IMR-90 (cell line): ENCODE results near the gene MMP21. TPM values are rescaled to one million over a fixed set of nuclear protein-coding genes. Genes with fewer than 3 reads are reported as not detected.

Experiments
- ATAC-seq: fragments of 200-7000 bp; cut with Tn5 transposase; 2 replicates; pipeline ENCODE4 v1.9.1; 2020; ENCODE audit warnings: low read depth, mild to moderate bottlenecking, moderate library complexity
- BruUV-seq: library from RNA; stranded (reverse); fragments of 400-500 nt; replicated peaks from 2 replicates; lab custom pipeline; 2021; lab: Mats Ljungman, UMichigan
- CTCF ChIA-PET: fragments of 300-600 bp; formaldehyde crosslinking; extraction: SDS; loops from one replicate; lab custom pipeline; 2021; ENCODE audit warnings: antibody characterized with exemption; lab: Yijun Ruan, JAX
- POLR2A ChIA-PET: fragments of 300-600 bp; sonication (Branson Sonifier 250); formaldehyde crosslinking; loops from one replicate; lab custom pipeline; 2022; ENCODE audit warnings: antibody characterized with exemption; ENCODE audit not compliant: unreplicated experiment; lab: Charles Lee
- DNase-seq: peaks from one replicate; pipeline ENCODE4 v3.0.0; 2013
- H2AFZ ChIP-seq: replicated peaks from 2 replicates; pipeline ENCODE3; 2013; ENCODE audit warnings: low read length, mild to moderate bottlenecking; ENCODE audit not compliant: poor library complexity
- H2AK5ac ChIP-seq: 2 replicates; pipeline ENCODE4 v1.6.1; 2013; ENCODE audit warnings: low read depth, low read length, inconsistent platforms
- H2AK9ac ChIP-seq: replicated peaks from 2 replicates; pipeline ENCODE3; 2013; ENCODE audit warnings: mild to moderate bottlenecking, low read depth, low read length, moderate library complexity; ENCODE audit not compliant: poor library complexity
- H2BK120ac ChIP-seq: 2 replicates; pipeline ENCODE4 v1.6.1; 2013; ENCODE audit warnings: low read depth, low read length, inconsistent platforms
- H2BK15ac ChIP-seq: 3 replicates; pipeline ENCODE4 v1.6.1; 2013; ENCODE audit warnings: low read depth, low read length, inconsistent platforms
- H2BK20ac ChIP-seq: 2 replicates; pipeline ENCODE4 v1.6.1; 2013; ENCODE audit warnings: low read depth, mild to moderate bottlenecking, inconsistent platforms, low read length, moderate library complexity
- H2BK5ac ChIP-seq: 2 replicates; pipeline ENCODE4 v1.6.1; 2013; ENCODE audit warnings: mild to moderate bottlenecking, low read depth, low read length, inconsistent platforms; ENCODE audit not compliant: poor library complexity, severe bottlenecking
- H3K14ac ChIP-seq: replicated peaks from 2 replicates; pipeline ENCODE4 v1.6.1; 2013; ENCODE audit warnings: low read depth, low read length, inconsistent platforms
- H3K18ac ChIP-seq: 2 replicates; pipeline ENCODE4 v1.6.1; 2013; ENCODE audit warnings: low read depth, low read length, control low read depth
- H3K23ac ChIP-seq: 2 replicates; pipeline ENCODE4 v1.6.1; 2013; ENCODE audit warnings: low read depth, low read length, inconsistent platforms
- H3K27ac ChIP-seq: 2 replicates; pipeline ENCODE4 v1.5.1; 2013; ENCODE audit warnings: mild to moderate bottlenecking, control low read depth, low read length; ENCODE audit not compliant: insufficient read depth
- H3K27me3 ChIP-seq: 2 replicates; pipeline ENCODE4 v1.6.1; 2013; ENCODE audit warnings: low read length; ENCODE audit not compliant: control insufficient read depth, insufficient read depth
- H3K36me3 ChIP-seq: 2 replicates; pipeline ENCODE4 v1.6.1; 2013; ENCODE audit warnings: low read length, mixed read lengths; ENCODE audit not compliant: control insufficient read depth, insufficient read depth
- H3K4ac ChIP-seq: 2 replicates; pipeline ENCODE4 v1.6.1; 2013; ENCODE audit warnings: low read depth, low read length, inconsistent platforms
- H3K4me1 ChIP-seq: 2 replicates; pipeline ENCODE4 v1.6.1; 2013; ENCODE audit warnings: low read length, mixed read lengths; ENCODE audit not compliant: control insufficient read depth, insufficient read depth
- H3K4me2 ChIP-seq: 2 replicates; pipeline ENCODE4 v1.6.1; 2013; ENCODE audit warnings: low read depth, mild to moderate bottlenecking, control low read depth, low read length, moderate library complexity
- H3K4me3 ChIP-seq: 2 replicates; pipeline ENCODE4 v1.5.1; 2013; ENCODE audit warnings: low read depth, mild to moderate bottlenecking, control low read depth, low read length, moderate library complexity; ENCODE audit not compliant: insufficient read depth
- H3K56ac ChIP-seq: 2 replicates; pipeline ENCODE4 v1.6.1; 2013; ENCODE audit warnings: low read length, inconsistent platforms; ENCODE audit not compliant: insufficient read depth; ENCODE audit errors: extremely low read depth
- H3K79me1 ChIP-seq, 2 experiments: 2 replicates each; pipeline ENCODE4 v1.6.1; 2013; ENCODE audit warnings: low read length in 2 of 2, inconsistent platforms in 1 of 2, low read depth in 1 of 2
- H3K9ac ChIP-seq: 2 replicates; pipeline ENCODE4 v1.6.1; 2013; ENCODE audit warnings: low read depth, low read length, control low read depth
- H3K9me1 ChIP-seq: 2 replicates; pipeline ENCODE4 v1.6.1; 2013; ENCODE audit warnings: low read length, inconsistent platforms; ENCODE audit not compliant: insufficient read depth
- H3K9me3 ChIP-seq: 2 replicates; pipeline ENCODE4 v1.6.1; 2013; ENCODE audit warnings: low read length; ENCODE audit not compliant: control insufficient read depth, insufficient read depth
- H4K20me1 ChIP-seq: 2 replicates; pipeline ENCODE4 v1.6.1; 2013; ENCODE audit warnings: low read length, inconsistent platforms; ENCODE audit not compliant: insufficient read depth
- H4K5ac ChIP-seq: 2 replicates; pipeline ENCODE4 v1.6.1; 2013; ENCODE audit warnings: mild to moderate bottlenecking, low read depth, low read length, control low read depth
- H4K8ac ChIP-seq, 2 experiments: 2 replicates each; pipeline ENCODE4 v1.6.1; 2013; ENCODE audit warnings: low read depth in 2 of 2, low read length in 2 of 2, control low read depth in 1 of 2, inconsistent platforms in 1 of 2
- H4K91ac ChIP-seq: 2 replicates; pipeline ENCODE4 v1.6.1; 2013; ENCODE audit warnings: low read depth, low read length, inconsistent platforms; ENCODE audit not compliant: insufficient read depth
- CHD1 ChIP-seq: IDR thresholded peaks from 2 replicates; pipeline ENCODE4 v1.6.1; 2012; ENCODE audit warnings: low read depth, low read length, improper control_type of control experiment
- SMC3 ChIP-seq: fragments of 150-350 bp; IDR thresholded peaks from 2 replicates; pipeline ENCODE4 v1.6.1; 2016; ENCODE audit warnings: low read depth, mild to moderate bottlenecking, antibody characterized with exemption, low read length, moderate library complexity
- WGBS, 2 experiments: methylation state at CpG; one replicate each; pipeline versions ENCODE4 v1.1.5 to v1.1.7; 2013; ENCODE audit warnings: missing lambda C conversion rate in 2 of 2; ENCODE audit not compliant: insufficient read length in 1 of 2; ENCODE audit errors: extremely low coverage in 2 of 2; 5-methylcytosine and 5-hydroxymethylcytosine counted together
- dilution Hi-C: fragments of 300-500 bp; cut with HindIII; formaldehyde crosslinking; loops from one replicate; pipeline ENCODE4 v1.14.3; 2018; ENCODE audit warnings: low sequenced_read_pairs; ENCODE audit not compliant: unreplicated experiment
- in situ Hi-C: fragments of 300-500 bp; cut with MboI; formaldehyde crosslinking; loops from 3 replicates; pipeline ENCODE4 v1.14.3; 2019; ENCODE audit warnings: low sequenced_read_pairs, inconsistent platforms, mixed read lengths
- intact Hi-C: fragments of 100-400 bp; cut with micrococcal nuclease; formaldehyde crosslinking; loops from 2 replicates; pipeline ENCODE4 v1.10.0; 2022
- polyA plus RNA-seq, 3 experiments: library from polyadenylated mRNA; depleted of rRNA; stranded (reverse); fragments of >200 nt; gene quantifications; 2 replicates each; pipeline ENCODE4 v1.2.3, GENCODE V29; 2012; ENCODE audit warnings: low replicate concordance in 1 of 3
- total RNA-seq: library from RNA; depleted of rRNA; stranded (reverse); fragments of >200 nt; gene quantifications from 2 replicates; pipeline ENCODE4 v1.2.3, GENCODE V29; 2012

MMP21 gene
- total and polyA plus RNA-seq, 2 of the 4 experiments (the other 2 are of a cell fraction) = not detected

DNA sequence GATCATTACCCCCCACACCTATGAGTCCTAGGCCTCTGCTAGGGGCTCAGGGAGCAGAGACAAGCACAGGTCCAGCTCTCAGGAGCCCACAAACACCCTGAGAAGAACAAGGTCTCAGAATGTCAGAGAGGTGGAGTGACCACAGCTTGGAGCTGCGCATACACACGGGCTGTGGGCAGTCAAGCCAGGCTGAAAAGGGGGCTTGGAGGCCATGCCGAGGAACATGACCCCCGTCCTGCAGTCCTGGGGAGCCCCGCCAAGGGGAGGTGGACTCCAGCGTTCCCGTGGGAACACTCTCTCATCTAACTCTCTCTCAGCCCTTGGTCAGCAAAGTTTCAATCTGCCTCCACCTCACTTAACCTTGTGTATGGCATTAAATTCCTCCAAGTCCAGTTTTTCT is 7.8 kb upstream of the MMP21 start:
- TF ChIP-seq SMC3 (no peak), CHD1 (no peak)
- Histone ChIP-seq H3K36me3 (peaks cover 1% of the 10 kb centered on the region; the same call in 1 of the 2 replicates), H3K56ac (no peak overlapping the region), H3K9me3 (no peaks in the 10 kb centered on the region), H2AFZ (no peak overlapping the region), H3K27me3 (no peaks in the 10 kb centered on the region; the same call in 1 of the 2 replicates), H2BK120ac (no peak overlapping the region), H3K4me1 (no peaks in the 10 kb centered on the region), H2BK20ac (no peak overlapping the region), H2BK5ac (no peak overlapping the region), H2AK5ac (no peak overlapping the region), H3K18ac (no peak overlapping the region), H2AK9ac (no peak overlapping the region), H3K23ac (no peak overlapping the region), H2BK15ac (no peak overlapping the region), H3K27ac (no peak overlapping the region), H4K20me1 (no peaks in the 10 kb centered on the region), H3K9me1 (no peaks in the 10 kb centered on the region), H3K79me1 (no peaks in the 10 kb centered on the region), H4K8ac (no peak overlapping the region), H3K9ac (no peak overlapping the region), H3K4me3 (no peak overlapping the region), H4K5ac (no peak overlapping the region), H3K4me2 (no peak overlapping the region), H4K91ac (no peak overlapping the region), H3K4ac (no peak overlapping the region), H3K14ac (no peak overlapping the region)
- DNase-seq (no peak), ATAC-seq (no peak)
- ChIA-PET POLR2A (no interaction called here), CTCF (no interaction called here)
- 86% methylated on average over 2 of the region's 7 CpGs; no CpG with 5 or more reads in 1 of the 2 experiments for WGBS, 2 experiments
- dilution Hi-C loops (no loop called here), in situ Hi-C loops (no loop called here), intact Hi-C loops (no loop called here)
- no TSS peak for BruUV-seq
